Heart right ventricle (tissue), 16 donors: ENCODE results near the gene OR56A1. TPM values are rescaled to one million over a fixed set of nuclear protein-coding genes. Genes with fewer than 3 reads are reported as not detected.

ENCODE experiments used
- ATAC-seq, 8 donors: fragments of 200-7000 bp; cut with Tn5 transposase; one replicate each; pipeline ENCODE4 v1.9.1; 2020; ENCODE audit warnings: mild to moderate bottlenecking in 8 of 8, moderate library complexity in 8 of 8, moderate number of reproducible peaks in 1 of 8
- DNase-seq, 2 donors: peaks; one replicate each; pipeline ENCODE4 v3.0.0-alpha.2; 2020
- H3K27ac ChIP-seq, 10 donors: fragments of 200-600 bp; sonication (generic) in 2 of 10; one replicate each; pipeline versions ENCODE4 v1.5.0 to v1.8.0; 2020 to 2022; ENCODE audit warnings: mild to moderate bottlenecking in 3 of 10
- H3K27me3 ChIP-seq, 7 donors: fragments of 200-600 bp; one replicate each; pipeline ENCODE4 v1.8.0; 2021 to 2022; ENCODE audit warnings: mild to moderate bottlenecking in 2 of 7
- H3K36me3 ChIP-seq, 9 donors: fragments of 200-600 bp; sonication (generic) in 1 of 9; one replicate each; pipeline versions ENCODE4 v1.5.0 to v1.8.0; 2020 to 2022; ENCODE audit warnings: mild to moderate bottlenecking in 2 of 9
- H3K4me1 ChIP-seq, 9 donors: fragments of 200-600 bp; sonication (generic) in 1 of 9; one replicate each; pipeline versions ENCODE4 v1.5.0 to v1.8.0; 2020 to 2022; ENCODE audit warnings: mild to moderate bottlenecking in 4 of 9
- H3K4me3 ChIP-seq, 10 donors: fragments of 200-600 bp; sonication (generic) in 2 of 10; one replicate each; pipeline versions ENCODE4 v1.5.0 to v1.8.0; 2020 to 2022; ENCODE audit warnings: mild to moderate bottlenecking in 7 of 10, moderate library complexity in 2 of 10
- H3K9me3 ChIP-seq, 11 donors: fragments of 200-600 bp in 10 of 11; sonication (generic) in 2 of 11; one replicate each; pipeline versions ENCODE4 v1.5.0 to v1.8.0; 2013 to 2022; ENCODE audit warnings: mild to moderate bottlenecking in 2 of 11, control low read depth in 1 of 11, moderate library complexity in 1 of 11
- CTCF ChIP-seq, 9 donors: fragments of 200-600 bp; sonication (generic) in 2 of 9; IDR thresholded peaks; one replicate each; pipeline versions ENCODE4 v1.5.0 to v1.8.0; 2021 to 2022; ENCODE audit warnings: antibody characterized with exemption in 9 of 9, mild to moderate bottlenecking in 5 of 9, moderate library complexity in 1 of 9
- WGBS, 2 donors: extraction: QIAGEN DNeasy Blood & Tissue Kit; methylation state at CpG; one replicate each; pipeline ENCODE4 v1.1.7; 2013; ENCODE audit warnings: inconsistent platforms in 1 of 2; 5-methylcytosine and 5-hydroxymethylcytosine counted together
- intact Hi-C, 10 donors: fragments of 100-400 bp; cut with DNase I; formaldehyde crosslinking; loops; one replicate each; pipeline versions ENCODE4 v1.11.1 to v1.14.2; 2022
- polyA plus RNA-seq, 2 donors: library from polyadenylated mRNA; stranded (reverse); fragments of 200-250 nt; gene quantifications; one replicate each; pipeline ENCODE4 v1.2.3, GENCODE V29; 2013
- total RNA-seq, 10 donors: library from RNA; stranded (reverse); fragmentation: NEBNext Ultra II Directional in 3 of 10; extraction: Animal tissue kit (Norgen Biotek cat#: 25700) in 3 of 10; gene quantifications; one replicate each; pipeline versions ENCODE4 v1.2.1 to v1.2.4, GENCODE V29; 2021 to 2023
- donor health status: Arrhythmogenic right ventricular cardiomyopathy.
- donor health status: ischemic (EF 13 %, LVEDD 7.1; RV severe dilation, severe dysfunction).
- donor health status: healthy with polysubstance abuse.
- donor health status: DM: no; HTN: yes; CAD: no.
- donor health status: DM: no; HTN: no; CAD: no.
- donor health status: ischemic (EF 25% LVEDD 6.9; RV normal size, moderate dysfunction).
- donor health status: ischemic (EF 25% LVEDD 5.7; RV mildly dilated, moderate dysfunction).
- donor health status: healthy.
- donor health status: DM: yes; HTN: yes; CAD: no.
- donor health status: Ischemic cardiomyopathy.
- donor health status: ischemic (EF 35%, LVEDD 5.7; RV mildly dilated, moderate dysfunction).
- donor health status: nonischemic (EF 11% LVEDD 7.7; RV severe dilation, severe dysfunction).
- donor health status: DM: yes; HTN: yes; CAD: no.
- donor health status: PGD.
- donor health status: ischemic (EF 29% LVEDD 5.4; RV normal size, mild dysfunction).
- donor health status: nonischemic (EF 23%, LVEDD 6.1; RV moderate dilation, normal function).

OR56A1 gene
- total and polyA plus RNA-seq, 12 donors: not detected

- Histone ChIP-seq H3K9me3 (no peaks in the 10 kb centered on the region), H3K4me3 (no peak overlapping the region), H3K27ac (no peak overlapping the region), H3K4me1 (no peaks in the 10 kb centered on the region), H3K27me3 (peaks cover 0 to 4% (median 0%) of the 10 kb centered on the region in 7 donors), H3K36me3 (no peaks in the 10 kb centered on the region)
- DNase-seq: no peak
- no peak for ATAC-seq
- TF ChIP-seq CTCF (IDR thresholded peaks at IDR 0.05): no peak
- 50 to 55% methylated on average over 2 of the region's 2 CpGs for WGBS, 2 donors
- intact Hi-C loops: loop anchor here in 4 of 10 donors (2.0 to 10.0 kb wide), 4 partner anchors 200 to 337 kb away; no protein-coding TSS in a partner anchor
Measured at GRCh38 chr11:6025056-6025455, 5.5 kb downstream of the OR56A1 start.

DNA sequence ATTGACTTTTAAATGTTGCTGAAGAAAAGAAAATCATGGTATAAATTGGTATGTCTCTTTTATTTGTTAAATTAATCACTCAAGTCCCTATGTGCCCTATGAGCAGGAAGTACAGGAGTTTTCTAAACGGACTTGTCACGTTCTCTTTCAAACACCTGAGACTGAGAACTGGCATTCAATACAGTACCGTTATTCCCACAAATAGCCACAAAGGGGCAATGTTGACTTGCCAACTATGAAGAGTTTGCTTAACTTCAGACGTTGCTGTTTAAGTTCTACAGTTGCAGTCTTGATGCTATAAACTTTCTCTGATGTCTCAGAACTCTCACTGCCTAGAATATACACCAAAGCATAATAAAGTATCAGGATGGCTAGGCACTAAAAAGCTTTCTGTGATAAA lies 7.6 kb downstream of the OR56A1 start:
- Histone ChIP-seq H3K4me1 (no peaks in the 10 kb centered on the region), H3K36me3 (no peaks in the 10 kb centered on the region), H3K27ac (no peak overlapping the region), H3K4me3 (no peak overlapping the region), H3K27me3 (no peaks in the 10 kb centered on the region), H3K9me3 (no peaks in the 10 kb centered on the region)
- intact Hi-C loops: loop anchor here (2.0 to 10.0 kb wide), 10 partner anchors 202 to 340 kb away; no protein-coding TSS in a partner anchor
- TF ChIP-seq CTCF (IDR thresholded peaks at IDR 0.05): peak; percentile 18 to 82 (median 66)
- DNase-seq: peak in 1 of 2 donors; percentile 51
- peak in 7 of 8 donors; percentile 65 to 83 (median 73) for ATAC-seq
- 1% methylated on average over 4 of the region's 4 CpGs for WGBS, 2 donors

DNA sequence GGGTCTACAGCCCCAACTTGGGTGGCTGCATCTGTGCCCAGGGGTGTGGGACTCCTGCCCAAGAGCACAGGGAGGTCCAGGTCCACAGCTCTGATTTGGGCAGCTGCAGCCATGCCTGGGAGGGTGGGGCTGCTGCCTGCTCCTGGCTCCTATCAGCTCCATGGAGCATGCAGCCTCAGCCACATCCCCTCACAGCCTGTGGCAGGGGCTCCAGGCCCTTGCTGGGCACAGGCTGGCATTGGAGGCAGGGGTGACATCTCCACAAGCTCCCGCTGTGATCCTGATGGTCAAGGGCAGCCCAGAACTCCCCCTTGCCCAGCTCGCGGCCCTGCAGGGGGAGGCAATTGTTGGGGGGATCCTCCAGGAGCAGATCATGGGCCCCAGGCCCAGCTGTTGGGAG lies 17.5 kb downstream of the OR56A1 start:
- DNase-seq (no peak), ATAC-seq (no peak)
- peaks cover 0 to 25% (median 8%) of the 10 kb centered on the region in 11 donors for H3K9me3 ChIP-seq
- 66 to 73% methylated on average over 3 of the region's 3 CpGs for WGBS, 2 donors
- no peak overlapping the region for H3K27ac ChIP-seq
- no peaks in the 10 kb centered on the region for H3K36me3 ChIP-seq
- intact Hi-C loops: loop anchor here in 1 of 10 donors (5.0 kb wide), 1 partner anchor 1346 kb away; no protein-coding TSS in a partner anchor
- no peak for TF ChIP-seq CTCF (IDR thresholded peaks at IDR 0.05)
- no peak overlapping the region for H3K4me3 ChIP-seq
- H3K4me1 ChIP-seq: no peaks in the 10 kb centered on the region
- H3K27me3 ChIP-seq: peaks cover 0 to 5% (median 0%) of the 10 kb centered on the region in 7 donors

DNA sequence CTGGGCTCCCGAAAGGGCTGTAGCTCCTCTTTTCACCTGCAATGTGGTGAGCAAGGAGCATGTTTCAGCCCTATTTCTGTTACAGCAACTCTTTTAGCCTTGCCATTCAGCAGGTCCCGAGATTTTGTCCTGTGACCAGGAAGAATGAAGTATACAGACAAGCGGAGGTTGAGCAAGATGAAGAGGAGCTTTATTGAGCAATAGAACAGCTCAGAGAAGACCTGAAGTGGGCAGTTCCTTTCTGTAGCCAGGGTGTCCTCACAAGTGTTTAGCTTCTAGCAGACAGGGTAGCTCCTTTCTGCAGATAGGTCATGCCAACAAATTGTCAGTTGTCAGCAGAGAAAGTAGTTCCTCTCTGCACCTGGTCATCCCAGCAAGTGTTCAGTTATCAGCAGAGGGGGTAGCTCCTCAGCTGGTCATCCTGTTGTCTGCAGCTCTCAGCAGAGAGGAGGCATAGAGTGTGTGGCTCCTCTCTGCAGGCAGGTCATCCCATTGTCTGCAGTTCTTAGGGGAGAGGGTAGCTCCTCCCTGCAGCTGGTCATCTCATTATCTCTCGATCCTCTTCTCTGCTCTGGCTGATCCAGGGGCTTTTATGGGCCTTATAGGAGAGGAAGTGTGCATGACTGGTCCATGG lies 18.4 kb downstream of the OR56A1 start:
- Histone ChIP-seq H3K4me1 (peaks cover 0 to 4% (median 0%) of the 10 kb centered on the region in 9 donors), H3K36me3 (no peaks in the 10 kb centered on the region), H3K27ac (no peak overlapping the region), H3K9me3 (peaks cover 0 to 20% (median 8%) of the 10 kb centered on the region in 11 donors), H3K27me3 (peaks cover 0 to 5% (median 0%) of the 10 kb centered on the region in 7 donors), H3K4me3 (no peak overlapping the region)
- 79% methylated on average over 4 of the region's 4 CpGs for WGBS, 2 donors
- peak in 1 of 8 donors; percentile 14 for ATAC-seq
- intact Hi-C loops: loop anchor here in 1 of 10 donors (5.0 kb wide), 1 partner anchor 1345 kb away; no protein-coding TSS in a partner anchor
- TF ChIP-seq CTCF (IDR thresholded peaks at IDR 0.05): no peak
- no peak for DNase-seq
